Measurements from ENCODE around the gene CASK.

DNA sequence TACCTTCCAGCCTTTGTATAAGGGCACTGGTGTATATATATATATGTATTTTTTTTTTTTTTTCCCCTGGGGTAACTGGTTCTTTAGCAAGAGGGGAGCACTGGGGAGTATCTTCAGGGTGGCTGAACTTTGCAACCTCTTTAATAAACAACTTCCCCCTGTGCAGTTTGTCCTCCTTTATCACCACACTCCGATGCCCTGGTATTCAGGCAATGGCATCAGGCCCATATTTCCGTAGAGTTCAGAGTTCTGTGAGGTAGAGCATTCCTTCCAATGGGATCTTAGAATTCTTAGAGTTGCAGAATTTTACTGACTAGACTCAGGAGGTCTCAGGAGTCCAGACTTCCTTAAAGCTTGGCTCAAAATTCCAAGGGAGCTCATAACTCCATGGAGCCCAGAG is 451.6 kb downstream of the CASK start:
- TF ChIP-seq EZH2 (IDR thresholded peaks at IDR 0.05; ENCODE audit: borderline replicate concordance, insufficient read depth, low read length, poor library complexity, severe bottlenecking), result no peak
- TF ChIP-seq, protein P1, sequence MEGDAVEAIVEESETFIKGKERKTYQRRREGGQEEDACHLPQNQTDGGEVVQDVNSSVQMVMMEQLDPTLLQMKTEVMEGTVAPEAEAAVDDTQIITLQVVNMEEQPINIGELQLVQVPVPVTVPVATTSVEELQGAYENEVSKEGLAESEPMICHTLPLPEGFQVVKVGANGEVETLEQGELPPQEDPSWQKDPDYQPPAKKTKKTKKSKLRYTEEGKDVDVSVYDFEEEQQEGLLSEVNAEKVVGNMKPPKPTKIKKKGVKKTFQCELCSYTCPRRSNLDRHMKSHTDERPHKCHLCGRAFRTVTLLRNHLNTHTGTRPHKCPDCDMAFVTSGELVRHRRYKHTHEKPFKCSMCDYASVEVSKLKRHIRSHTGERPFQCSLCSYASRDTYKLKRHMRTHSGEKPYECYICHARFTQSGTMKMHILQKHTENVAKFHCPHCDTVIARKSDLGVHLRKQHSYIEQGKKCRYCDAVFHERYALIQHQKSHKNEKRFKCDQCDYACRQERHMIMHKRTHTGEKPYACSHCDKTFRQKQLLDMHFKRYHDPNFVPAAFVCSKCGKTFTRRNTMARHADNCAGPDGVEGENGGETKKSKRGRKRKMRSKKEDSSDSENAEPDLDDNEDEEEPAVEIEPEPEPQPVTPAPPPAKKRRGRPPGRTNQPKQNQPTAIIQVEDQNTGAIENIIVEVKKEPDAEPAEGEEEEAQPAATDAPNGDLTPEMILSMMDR (IDR thresholded peaks at IDR 0.05; ENCODE audit: poor library complexity, severe bottlenecking), result no peak
- no peak for TF ChIP-seq EP300 (conservative IDR thresholded peaks at IDR 0.05; ENCODE audit: poor library complexity, severe bottlenecking)
- TF ChIP-seq SMC3 (conservative IDR thresholded peaks at IDR 0.05; ENCODE audit: poor library complexity), result no peak
- TF ChIP-seq MXI1 (conservative IDR thresholded peaks at IDR 0.05; ENCODE audit: poor library complexity, severe bottlenecking), result no peak
- no peak for TF ChIP-seq RAD21 (conservative IDR thresholded peaks at IDR 0.05)
- TF ChIP-seq TAF1 (IDR thresholded peaks at IDR 0.05; ENCODE audit: low read depth), result no peak
